ENCODE results near the gene SWT1. TPM values are rescaled to one million over a fixed set of nuclear protein-coding genes. Genes with fewer than 3 reads are reported as not detected.

SWT1 gene
- total RNA-seq, 2 donors from 2014 or later, result 4.1 to 7.1 TPM

- ATAC-seq, result no peak
- peaks cover 9 to 11% of the 10 kb centered on the region in 2 donors for H3K9me3 Mint-ChIP-seq
- DNase-seq (ENCODE audit: low spot score in 2 of 2), result no peak
- H3K27ac Mint-ChIP-seq, result no peak overlapping the region
- H3K36me3 Mint-ChIP-seq, result peaks cover 6 to 12% of the 10 kb centered on the region in 2 donors
Observed at GRCh38 chr1:185257950-185258208, 100.9 kb downstream of the SWT1 start.

- ATAC-seq, result no peak
- DNase-seq (ENCODE audit: low spot score in 2 of 2), result no peak
- H3K27ac Mint-ChIP-seq, result no peak overlapping the region
- H3K36me3 Mint-ChIP-seq, result peaks cover 6 to 12% of the 10 kb centered on the region in 2 donors
- peaks cover 9 to 11% of the 10 kb centered on the region in 2 donors for H3K9me3 Mint-ChIP-seq
Observed at GRCh38 chr1:185258676-185259075, 101.7 kb downstream of the SWT1 start.

- Mint-ChIP-seq H3K27ac (no peak overlapping the region), H3K9me3 (peaks cover 6 to 9% of the 10 kb centered on the region in 2 donors), H3K36me3 (peaks cover 6 to 8% of the 10 kb centered on the region in 2 donors)
- ATAC-seq (no peak), DNase-seq (ENCODE audit: low spot score in 2 of 2) (no peak)
Observed at GRCh38 chr1:185260611-185261010, 103.6 kb downstream of the SWT1 start.

GRCh38 chr1:185262151-185262550 lies 105.2 kb downstream of the SWT1 start:
- ATAC-seq, result no peak
- Mint-ChIP-seq H3K9me3 (peaks cover 6 to 9% of the 10 kb centered on the region in 2 donors), H3K27ac (no peak overlapping the region), H3K36me3 (peaks cover 6 to 8% of the 10 kb centered on the region in 2 donors)
- DNase-seq (ENCODE audit: low spot score in 2 of 2), result no peak

GRCh38 chr1:185263292-185263691 lies 106.3 kb downstream of the SWT1 start:
- H3K9me3 Mint-ChIP-seq, result peaks cover 6 to 9% of the 10 kb centered on the region in 2 donors
- no peak overlapping the region for H3K27ac Mint-ChIP-seq
- peaks cover 6 to 8% of the 10 kb centered on the region in 2 donors for H3K36me3 Mint-ChIP-seq
- no peak for ATAC-seq
- DNase-seq (ENCODE audit: low spot score in 2 of 2), result no peak

GRCh38 chr1:185263780-185264179 lies 106.8 kb downstream of the SWT1 start:
- DNase-seq (ENCODE audit: low spot score in 2 of 2) (no peak), ATAC-seq (no peak)
- H3K27ac Mint-ChIP-seq, result no peak overlapping the region
- peaks cover 6 to 9% of the 10 kb centered on the region in 2 donors for H3K9me3 Mint-ChIP-seq
- peaks cover 6 to 8% of the 10 kb centered on the region in 2 donors for H3K36me3 Mint-ChIP-seq

- Mint-ChIP-seq H3K36me3 (peaks cover 2 to 6% of the 10 kb centered on the region in 2 donors), H3K9me3 (peaks cover 1 to 5% of the 10 kb centered on the region in 2 donors), H3K27ac (no peak overlapping the region)
- DNase-seq (ENCODE audit: low spot score in 2 of 2), result no peak
- no peak for ATAC-seq
Observed at GRCh38 chr1:185265314-185265713, 108.3 kb downstream of the SWT1 start.

GRCh38 chr1:185267301-185267700 lies 110.3 kb downstream of the SWT1 start:
- no peak overlapping the region for H3K27ac Mint-ChIP-seq
- H3K36me3 Mint-ChIP-seq, result no peaks in the 10 kb centered on the region
- ATAC-seq, result no peak
- no peak for DNase-seq (ENCODE audit: low spot score in 2 of 2)
- H3K9me3 Mint-ChIP-seq, result no peaks in the 10 kb centered on the region

GRCh38 chr1:185267701-185268100 lies 110.7 kb downstream of the SWT1 start:
- ATAC-seq (no peak), DNase-seq (ENCODE audit: low spot score in 2 of 2) (no peak)
- no peaks in the 10 kb centered on the region for H3K9me3 Mint-ChIP-seq
- no peaks in the 10 kb centered on the region for H3K36me3 Mint-ChIP-seq
- H3K27ac Mint-ChIP-seq, result no peak overlapping the region

GRCh38 chr1:185268352-185268751 lies 111.4 kb downstream of the SWT1 start:
- DNase-seq (ENCODE audit: low spot score in 2 of 2) (no peak), ATAC-seq (no peak)
- Mint-ChIP-seq H3K27ac (no peak overlapping the region), H3K9me3 (no peaks in the 10 kb centered on the region), H3K36me3 (no peaks in the 10 kb centered on the region)

- ATAC-seq, result no peak
- no peak for DNase-seq (ENCODE audit: low spot score in 2 of 2)
- H3K27ac Mint-ChIP-seq, result no peak overlapping the region
- H3K36me3 Mint-ChIP-seq, result no peaks in the 10 kb centered on the region
- no peaks in the 10 kb centered on the region for H3K9me3 Mint-ChIP-seq
Observed at GRCh38 chr1:185271921-185272320, 115.0 kb downstream of the SWT1 start.

- H3K27ac Mint-ChIP-seq, result no peak overlapping the region
- no peak for ATAC-seq
- DNase-seq (ENCODE audit: low spot score in 2 of 2), result no peak
- peaks cover 3 to 9% of the 10 kb centered on the region in 2 donors for H3K9me3 Mint-ChIP-seq
- H3K36me3 Mint-ChIP-seq, result peaks cover 9 to 27% of the 10 kb centered on the region in 2 donors
Observed at GRCh38 chr1:185279571-185279970, 122.6 kb downstream of the SWT1 start.

GRCh38 chr1:185280589-185280988 lies 123.6 kb downstream of the SWT1 start:
- Mint-ChIP-seq H3K9me3 (peaks cover 3 to 9% of the 10 kb centered on the region in 2 donors), H3K36me3 (peaks cover 9 to 27% of the 10 kb centered on the region in 2 donors), H3K27ac (peak overlapping the region; percentile 18 to 79)
- ATAC-seq (no peak), DNase-seq (ENCODE audit: low spot score in 2 of 2) (no peak)

- H3K27ac Mint-ChIP-seq, result peak overlapping the region; percentile 79 to 90
- DNase-seq (ENCODE audit: low spot score in 2 of 2), result no peak
- H3K9me3 Mint-ChIP-seq, result peaks cover 3 to 9% of the 10 kb centered on the region in 2 donors
- ATAC-seq, result peak; percentile 77
- peaks cover 9 to 27% of the 10 kb centered on the region in 2 donors for H3K36me3 Mint-ChIP-seq
Observed at GRCh38 chr1:185281245-185281644, 124.3 kb downstream of the SWT1 start.

GRCh38 chr1:185284116-185284515 lies 127.1 kb downstream of the SWT1 start:
- DNase-seq (ENCODE audit: low spot score in 2 of 2), result no peak
- ATAC-seq, result no peak
- peaks cover 7 to 32% of the 10 kb centered on the region in 2 donors for H3K36me3 Mint-ChIP-seq
- H3K27ac Mint-ChIP-seq, result no peak overlapping the region
- peaks cover 0 to 7% of the 10 kb centered on the region in 2 donors for H3K9me3 Mint-ChIP-seq

- DNase-seq (ENCODE audit: low spot score in 2 of 2) (no peak), ATAC-seq (peak in 1 of 2 donors; percentile 7)
- Mint-ChIP-seq H3K9me3 (peaks cover 0 to 4% of the 10 kb centered on the region in 2 donors), H3K27ac (no peak overlapping the region), H3K36me3 (peaks cover 7 to 32% of the 10 kb centered on the region in 2 donors)
Observed at GRCh38 chr1:185284533-185285276, 127.7 kb downstream of the SWT1 start.

- DNase-seq (ENCODE audit: low spot score in 2 of 2), result no peak
- H3K36me3 Mint-ChIP-seq, result peaks cover 7 to 18% of the 10 kb centered on the region in 2 donors
- no peak for ATAC-seq
- H3K9me3 Mint-ChIP-seq, result no peaks in the 10 kb centered on the region
- no peak overlapping the region for H3K27ac Mint-ChIP-seq
Observed at GRCh38 chr1:185287451-185287850, 130.5 kb downstream of the SWT1 start.

- H3K27ac Mint-ChIP-seq, result no peak overlapping the region
- H3K9me3 Mint-ChIP-seq, result no peaks in the 10 kb centered on the region
- peaks cover 7 to 18% of the 10 kb centered on the region in 2 donors for H3K36me3 Mint-ChIP-seq
- no peak for ATAC-seq
- no peak for DNase-seq (ENCODE audit: low spot score in 2 of 2)
Observed at GRCh38 chr1:185288435-185288834, 131.5 kb downstream of the SWT1 start.
